SU-DHL-6 (cell line): ENCODE results near the gene PDZRN3.

ENCODE experiments used
- CTCF ChIP-seq: fragments of 200-600 bp; sonication (generic); IDR thresholded peaks from one replicate; pipeline ENCODE4 v1.5.1; 2017; ENCODE audit warnings: antibody characterized with exemption, mild to moderate bottlenecking, low read length, moderate library complexity; ENCODE audit not compliant: insufficient read depth, poor library complexity, severe bottlenecking
- EZH2phosphoT487 ChIP-seq: fragments of 200-600 bp; sonication (generic), shearing (Covaris generic); conservative IDR thresholded peaks from 2 replicates; pipeline ENCODE4 v1.6.1; 2018; ENCODE audit warnings: mild to moderate bottlenecking, antibody characterized with exemption, low read length, moderate library complexity, mixed read lengths

- TF ChIP-seq CTCF (no peak), EZH2phosphoT487 (no peak)
Observed at GRCh38 chr3:73479325-73479724, 145.4 kb downstream of the PDZRN3 start.
